CD4-positive, alpha-beta T cell treated with Interleukin-6 at 100 ng/mL for 8 hours (primary cell): ENCODE data around the gene FBXO8.

Experiments
- DNase-seq: peaks from one replicate; pipeline ENCODE4 v3.0.0-alpha.2; 2020; ENCODE audit warnings: mixed read lengths, low spot score

The FBXO8 gene

DNA sequence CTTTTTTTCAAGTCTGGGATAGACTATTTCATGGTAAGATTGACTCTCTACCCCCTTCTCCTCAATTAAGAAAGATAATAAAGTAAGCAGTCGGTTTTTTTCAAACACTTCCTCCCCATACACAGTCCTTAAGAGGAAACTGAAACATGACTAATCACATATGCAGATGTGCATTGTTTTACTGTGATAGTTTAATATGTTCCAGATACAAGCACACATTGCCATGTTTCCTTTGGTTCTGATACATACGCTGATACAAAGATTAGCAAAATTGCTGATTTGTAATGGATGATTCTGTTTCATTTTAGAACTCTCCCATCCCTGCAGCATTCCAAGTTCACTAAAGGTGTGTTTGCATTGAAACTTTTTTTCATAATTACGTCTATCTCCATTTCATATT is 76.1 kb downstream of the FBXO8 start:
- no peak for DNase-seq

DNA sequence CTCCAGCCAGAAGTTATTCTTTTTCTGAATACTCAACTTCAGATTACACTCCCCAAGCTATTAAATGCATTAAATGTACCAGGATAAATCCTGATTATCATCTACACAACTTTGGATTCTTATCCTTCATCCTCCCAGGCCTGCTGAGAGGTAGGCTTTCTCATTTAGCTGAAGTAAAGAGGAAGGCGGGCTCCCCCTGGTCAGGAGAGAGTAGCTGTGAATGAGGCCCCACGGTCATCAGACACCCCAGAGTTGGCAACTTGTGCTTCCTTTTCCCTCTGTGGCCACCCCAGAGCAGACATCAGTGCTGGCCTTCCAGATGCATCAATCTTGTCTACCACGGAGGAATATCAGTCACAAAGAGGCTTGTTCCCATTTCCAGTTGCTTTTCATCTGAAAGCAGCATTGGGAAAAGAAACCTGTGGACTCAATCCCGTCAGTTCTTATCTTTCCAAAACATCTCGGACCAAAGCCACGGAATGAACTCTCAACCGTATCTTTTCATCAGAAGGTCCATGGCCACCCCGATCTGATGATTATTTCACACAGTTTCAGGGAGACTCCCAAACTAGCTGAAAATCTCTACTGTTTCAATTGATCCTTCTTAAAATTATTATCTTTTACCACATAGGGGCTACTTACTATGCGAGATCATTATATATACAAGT is 79.2 kb downstream of the FBXO8 start:
- DNase-seq, result no peak

DNA sequence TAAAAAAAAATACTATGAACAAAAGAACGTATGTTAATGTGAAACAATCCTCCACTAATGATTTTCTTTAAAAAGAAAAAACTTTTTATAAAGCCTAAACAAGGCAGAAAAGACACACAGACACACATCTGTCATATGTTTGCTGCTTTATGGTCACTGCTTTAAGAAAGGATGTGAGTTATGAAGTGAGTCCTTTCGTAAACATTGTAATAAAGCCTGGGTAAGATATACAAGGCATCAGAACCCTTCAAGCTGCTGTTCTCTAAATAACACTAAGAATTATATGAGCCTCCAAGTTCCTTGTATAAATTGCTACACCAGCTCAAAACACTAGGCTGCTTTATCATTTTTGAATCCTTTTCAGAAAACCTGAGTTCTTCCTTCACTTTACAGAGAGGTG is 81.6 kb downstream of the FBXO8 start:
- DNase-seq, result no peak

DNA sequence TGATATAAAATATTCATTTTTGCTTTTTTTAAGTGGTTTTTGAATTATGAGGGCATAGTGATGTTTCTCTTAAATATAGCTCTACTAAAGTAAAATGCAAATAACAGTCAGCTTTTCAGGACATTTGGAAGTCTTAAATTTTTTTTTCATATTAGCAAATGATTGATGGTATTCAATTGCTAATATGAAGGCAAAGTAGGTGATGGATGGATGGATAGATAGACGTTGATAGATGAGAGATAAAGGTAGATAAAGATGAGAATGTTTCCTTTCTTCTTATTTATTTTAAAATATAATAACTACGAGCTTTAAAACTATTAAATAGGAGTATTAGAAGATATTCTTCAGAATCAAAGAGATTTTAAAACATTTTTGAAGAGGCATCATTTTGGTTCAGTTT is 83.7 kb downstream of the FBXO8 start:
- DNase-seq, result no peak

DNA sequence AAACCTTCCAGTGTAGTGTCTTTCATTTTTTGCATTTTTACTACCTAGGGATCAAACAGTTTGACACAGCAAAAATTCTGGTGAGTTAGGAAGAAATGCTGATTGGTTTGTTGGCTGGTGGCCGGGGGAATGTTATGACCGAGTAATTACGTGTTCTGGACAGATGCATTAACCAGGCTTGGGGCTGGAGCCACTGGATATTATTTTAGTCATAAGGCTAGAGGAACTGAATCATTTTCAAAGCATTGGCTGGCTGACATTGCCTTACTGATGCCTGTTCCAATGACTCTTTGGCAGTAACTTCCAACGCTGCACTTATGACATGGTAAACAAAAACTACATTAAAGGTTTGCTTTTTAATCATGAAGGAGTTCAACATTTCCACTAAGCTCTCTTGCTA is 84.6 kb downstream of the FBXO8 start:
- DNase-seq, result no peak

DNA sequence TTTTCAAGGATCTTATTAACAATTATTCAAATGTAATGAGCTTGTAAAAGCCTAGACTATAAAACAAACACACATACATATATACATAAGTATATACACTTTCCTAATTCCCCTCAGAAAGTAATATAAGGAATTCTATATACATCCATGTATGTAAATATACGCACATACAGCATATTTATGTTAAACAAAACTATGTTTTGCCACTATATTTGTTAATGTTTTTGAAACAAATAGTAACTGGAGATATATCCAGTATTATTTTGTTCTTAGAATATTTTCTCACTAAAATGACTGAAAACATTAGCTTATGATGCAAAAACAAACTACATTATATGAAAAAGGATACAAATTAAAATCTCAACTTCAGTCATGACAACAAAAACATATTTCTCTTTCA is 85.1 kb downstream of the FBXO8 start:
- no peak for DNase-seq

DNA sequence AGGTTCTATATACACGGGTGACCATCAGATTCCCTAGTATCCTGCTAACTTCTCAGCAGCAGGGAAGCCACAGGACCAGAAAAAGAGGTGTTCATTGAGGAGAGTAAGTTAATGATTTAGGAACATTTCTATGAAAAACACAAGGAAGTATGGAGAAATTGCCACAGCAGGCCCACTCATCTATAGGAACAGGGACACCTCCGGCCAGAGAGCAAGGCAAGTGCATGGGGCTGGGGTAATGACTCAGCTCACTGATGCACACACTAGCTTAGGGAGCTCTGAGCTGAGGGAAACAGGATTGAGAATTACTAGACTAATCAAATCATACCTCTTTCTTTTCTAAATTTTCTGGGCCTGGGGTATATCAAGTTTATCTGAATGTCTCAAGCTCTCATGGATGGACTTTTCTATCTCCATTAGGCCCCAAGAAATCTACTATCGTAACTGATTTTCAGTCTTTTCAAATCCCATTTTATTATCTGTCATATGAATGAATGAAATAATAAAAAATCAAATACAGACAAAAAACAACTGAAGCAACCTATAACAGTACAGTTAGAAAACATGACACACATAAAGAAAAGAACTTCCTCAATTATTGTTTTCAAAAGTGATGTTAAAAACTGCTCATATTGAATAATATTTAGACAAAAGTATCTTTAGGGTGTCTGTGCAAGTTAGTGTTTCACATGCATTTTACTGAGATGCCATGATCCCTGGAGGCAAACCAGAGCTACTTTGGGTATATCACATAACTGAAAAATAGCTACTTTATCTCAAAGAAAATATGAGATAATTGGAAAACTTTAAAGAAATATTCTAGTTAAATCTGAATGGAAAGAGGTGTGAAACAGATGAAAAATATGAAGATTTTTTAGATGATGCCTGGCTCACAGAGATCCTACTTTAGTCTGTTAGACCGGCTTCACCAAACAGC is 89.8 kb downstream of the FBXO8 start:
- no peak for DNase-seq

DNA sequence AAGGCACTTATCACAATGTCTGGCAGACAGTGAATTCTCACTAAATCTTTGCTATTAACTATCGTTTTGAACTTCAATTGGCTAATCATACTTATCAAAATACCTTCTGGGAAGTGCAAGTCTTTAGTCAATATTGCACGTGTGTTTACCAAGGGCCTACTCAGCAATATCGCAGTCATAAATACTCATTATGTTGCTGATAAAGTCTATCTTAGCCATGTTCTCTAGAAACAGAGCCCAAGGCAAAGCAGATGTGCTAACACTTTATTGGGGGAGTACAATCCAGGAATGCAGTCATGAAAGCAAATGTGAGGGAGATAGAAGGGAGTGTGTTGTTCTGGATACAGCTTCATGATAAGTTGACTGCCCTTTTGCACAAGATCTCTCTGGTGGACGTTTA is 90.5 kb downstream of the FBXO8 start:
- DNase-seq, result no peak

DNA sequence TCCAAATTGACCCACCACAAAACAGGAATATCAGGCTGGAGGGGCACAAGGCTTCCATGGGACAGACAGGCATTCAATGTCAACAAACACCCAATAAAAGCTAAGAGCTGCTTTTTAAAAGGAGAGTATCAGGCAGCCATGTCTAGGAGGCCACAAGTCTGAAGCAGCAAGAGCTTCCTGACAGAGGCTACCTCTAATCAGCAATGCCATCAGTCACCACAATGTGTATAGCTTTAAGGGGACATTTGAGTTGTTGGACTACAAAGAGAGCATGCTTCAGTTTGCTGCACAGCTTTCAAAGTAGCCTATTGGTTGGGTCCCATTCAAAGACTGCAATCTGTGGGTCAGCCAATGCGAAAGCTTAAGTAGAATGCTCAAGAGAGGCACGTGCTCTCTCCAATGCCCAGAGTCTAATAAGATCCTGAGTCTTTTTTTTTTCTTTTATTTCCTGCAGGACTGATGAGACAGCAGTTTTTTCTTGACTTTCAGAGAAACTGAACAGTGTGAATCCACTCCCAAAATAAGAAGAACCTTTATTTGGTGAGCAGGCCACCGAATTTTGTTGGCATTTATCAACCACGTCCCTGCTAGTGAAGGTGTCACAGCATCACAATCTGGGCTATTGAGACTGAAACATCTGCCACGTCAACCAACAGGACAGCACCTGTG is 92.5 kb downstream of the FBXO8 start:
- DNase-seq, result no peak

DNA sequence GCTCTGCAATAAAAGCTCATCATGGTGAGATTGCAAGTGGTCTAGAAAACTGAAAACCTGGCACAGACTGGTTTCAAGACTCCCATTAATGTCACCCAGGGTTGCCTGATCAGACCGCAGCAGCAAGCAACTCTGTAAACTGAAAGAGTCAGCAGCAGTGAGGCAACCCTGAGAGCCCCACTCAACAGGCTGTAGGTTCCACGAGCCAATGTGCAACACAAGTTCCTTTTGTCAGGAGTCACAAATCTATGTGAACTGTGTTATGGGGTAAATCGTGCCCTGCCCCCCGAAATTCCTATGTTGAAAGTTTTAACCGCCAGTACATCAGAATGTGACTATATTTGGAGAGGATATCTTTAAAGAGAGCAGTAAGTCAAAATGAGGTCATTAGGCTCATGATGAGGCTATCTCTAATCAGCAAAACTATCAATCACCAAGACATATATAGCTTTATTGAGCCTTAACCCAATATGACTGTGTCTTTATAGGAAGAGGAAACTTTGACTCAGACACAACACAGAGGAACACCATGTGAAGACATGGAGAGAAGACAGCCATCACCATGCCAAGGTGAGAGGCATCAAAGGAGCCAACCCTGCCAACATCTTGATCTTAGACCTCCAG is 94.0 kb downstream of the FBXO8 start:
- no peak for DNase-seq
